Right forelimb (tissue), 1 donor: ENCODE results near the gene SART1.
"Not testable (repeated sequence)": the region's sequence is repeated elsewhere in the genome, so short reads cannot be mapped to it uniquely, and the experiment has no call there.

Source experiments
- DNase-seq: peaks from one replicate; pipeline ENCODE4 v3.0.0-alpha.2; 2018

Gene SART1

GRCh38 chr11:65932558-65932919, 29.0 kb upstream of the SART1 start:
- DNase-seq: no peak

- DNase-seq: no peak
Observed at GRCh38 chr11:65934014-65934413, 27.5 kb upstream of the SART1 start.

GRCh38 chr11:65937766-65938165, 23.8 kb upstream of the SART1 start:
- DNase-seq: no peak

GRCh38 chr11:65941720-65942310, 19.7 kb upstream of the SART1 start:
- DNase-seq: no peak

- no peak for DNase-seq
Observed at GRCh38 chr11:65942531-65942930, 19.0 kb upstream of the SART1 start.

- DNase-seq: no peak
Observed at GRCh38 chr11:65944191-65944590, 17.3 kb upstream of the SART1 start.

- DNase-seq: no peak
Observed at GRCh38 chr11:65944767-65945166, 16.8 kb upstream of the SART1 start.

- DNase-seq: no peak
Observed at GRCh38 chr11:65945430-65945911, 16.1 kb upstream of the SART1 start, which contains the start of gene TSGA10IP. TSS of gene TSGA10IP (plus strand) at chr11:65945480. CDS start at chr11:65945676, 196 bp downstream.

GRCh38 chr11:65945941-65946558, 15.5 kb upstream of the SART1 start:
- no peak for DNase-seq

- DNase-seq: no peak
Observed at GRCh38 chr11:65946655-65947054, 14.9 kb upstream of the SART1 start.

GRCh38 chr11:65947133-65947532, 14.4 kb upstream of the SART1 start:
- DNase-seq: no peak

GRCh38 chr11:65947603-65948125, 13.9 kb upstream of the SART1 start:
- no peak for DNase-seq

GRCh38 chr11:65950711-65951110, 10.8 kb upstream of the SART1 start:
- DNase-seq: not testable (repeated sequence)

- not testable (repeated sequence) for DNase-seq
Observed at GRCh38 chr11:65951641-65952040, 9.9 kb upstream of the SART1 start.

- no peak for DNase-seq
Observed at GRCh38 chr11:65952052-65952521, 9.4 kb upstream of the SART1 start.

GRCh38 chr11:65953471-65953870, 8.1 kb upstream of the SART1 start:
- no peak for DNase-seq

GRCh38 chr11:65954771-65955170, 6.8 kb upstream of the SART1 start:
- no peak for DNase-seq

GRCh38 chr11:65958291-65958690, 3.2 kb upstream of the SART1 start:
- DNase-seq: no peak

GRCh38 chr11:65958774-65959420, 2.6 kb upstream of the SART1 start:
- DNase-seq: no peak

GRCh38 chr11:65960824-65961266, 689 bp upstream of the SART1 start:
- no peak for DNase-seq

- no peak for DNase-seq
Observed at GRCh38 chr11:65962141-65962564, 619 bp downstream of the SART1 start.

GRCh38 chr11:65964906-65965305, 3.4 kb downstream of the SART1 start:
- no peak for DNase-seq

GRCh38 chr11:65965986-65966762, 4.6 kb downstream of the SART1 start:
- DNase-seq: no peak
